Stimulated activated effector memory CD8-positive, alpha-beta T cell treated with anti-CD3 and anti-CD28 coated beads, Interleukin-12 subunit alpha, Interleukin-12 subunit beta, amount 100 ng/mL, for 72 hours (primary cell): ENCODE data around the gene CPT2.
"Not testable (repeated sequence)": the region's sequence is repeated elsewhere in the genome, so short reads cannot be mapped to it uniquely, and the experiment has no call there.

Source experiments
- ATAC-seq: fragments of 150-1000 bp; cut with Tn5 transposase; 2 replicates; pipeline ENCODE4 v1.10.0; 2021
- DNase-seq, 2 donors: peaks; one replicate each; pipeline ENCODE4 v3.0.0; 2021 to 2022; ENCODE audit warnings: low spot score in 2 of 2
- H3K27ac Mint-ChIP-seq: one replicate; pipeline ENCODE4 v1.8.0; 2022; ENCODE audit warnings: mild to moderate bottlenecking, mixed read lengths
- H3K36me3 Mint-ChIP-seq: one replicate; pipeline ENCODE4 v1.8.0; 2022; ENCODE audit warnings: mild to moderate bottlenecking, mixed read lengths
- H3K4me1 Mint-ChIP-seq: one replicate; pipeline ENCODE4 v1.8.0; 2022; ENCODE audit warnings: mixed read lengths
- H3K4me3 Mint-ChIP-seq: one replicate; pipeline ENCODE4 v1.8.0; 2022; ENCODE audit warnings: mild to moderate bottlenecking, mixed read lengths
- H3K9me3 Mint-ChIP-seq: one replicate; pipeline ENCODE4 v1.8.0; 2022; ENCODE audit warnings: mixed read lengths

CPT2 gene

DNA sequence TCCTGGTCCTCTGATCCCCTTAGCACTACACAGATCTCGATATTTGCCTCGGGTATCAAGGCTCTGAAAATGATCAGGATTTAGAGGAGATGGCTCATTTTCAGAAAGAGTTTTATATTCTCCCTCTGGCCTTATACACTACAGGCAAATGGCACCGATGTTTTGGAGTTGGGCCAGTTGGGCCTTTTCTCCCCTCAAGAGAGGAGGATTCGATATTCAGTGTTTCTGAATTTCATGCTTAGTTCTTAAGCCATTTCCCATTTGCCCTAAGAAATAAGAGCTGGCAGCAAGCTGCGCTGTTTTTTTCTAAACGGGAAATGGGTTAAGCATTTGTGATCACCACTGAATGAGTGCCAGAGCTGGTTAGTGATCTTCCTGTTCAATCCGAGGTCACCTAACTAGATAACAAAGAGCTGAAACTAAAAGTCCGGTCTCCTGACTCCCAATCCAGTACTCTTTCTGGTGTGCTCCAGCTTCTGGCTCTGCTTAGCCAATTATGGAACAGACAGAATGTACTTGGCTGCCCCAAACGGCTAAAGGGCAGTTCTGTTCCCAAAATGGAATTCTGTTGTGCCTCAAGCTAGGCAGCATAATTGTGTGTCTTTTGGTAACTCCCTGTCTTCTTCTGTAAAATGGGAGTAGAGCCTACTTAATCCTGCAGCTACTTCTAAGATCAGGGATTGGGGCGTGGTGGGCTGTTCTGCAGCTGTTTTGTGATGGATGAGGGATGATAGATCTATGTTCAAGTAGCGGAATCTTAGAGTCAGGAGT is 1.2 kb upstream of the CPT2 start:
- Mint-ChIP-seq H3K4me1 (peaks cover 24% of the 10 kb centered on the region), H3K36me3 (peaks cover 15% of the 10 kb centered on the region)

DNA sequence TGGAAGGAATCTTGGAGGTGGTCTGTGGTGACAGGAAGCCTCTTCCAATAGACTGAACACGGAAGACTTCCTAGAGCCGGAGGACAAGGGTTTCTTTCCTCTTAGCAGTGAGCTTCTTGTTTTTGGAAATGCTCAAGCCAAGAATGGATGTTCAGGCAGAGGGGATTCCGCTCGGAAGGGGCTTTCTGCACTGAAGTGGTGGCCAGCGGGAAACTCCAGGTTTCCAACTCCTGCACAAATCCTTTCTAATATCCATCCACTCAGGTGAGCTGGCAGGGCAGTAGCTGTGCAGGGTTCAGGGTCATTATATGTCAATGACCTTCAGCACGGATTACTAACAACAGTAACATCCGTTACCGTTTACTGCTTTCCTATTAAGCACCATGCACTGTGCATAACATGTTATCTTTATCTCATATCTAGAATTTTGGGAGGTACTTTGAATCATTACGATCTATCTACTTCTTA is 573 bp upstream of the CPT2 start:
- DNase-seq (no peak), ATAC-seq (peak; percentile 29)
- H3K4me1 Mint-ChIP-seq = peaks cover 24% of the 10 kb centered on the region
- H3K27ac Mint-ChIP-seq = peak overlapping the region; percentile 96
- H3K4me3 Mint-ChIP-seq = peak overlapping the region; percentile 84
- peaks cover 15% of the 10 kb centered on the region for H3K36me3 Mint-ChIP-seq
- no peaks in the 10 kb centered on the region for H3K9me3 Mint-ChIP-seq

More for the DNA sequence above, 1.2 kb upstream of the CPT2 start:
- no peaks in the 10 kb centered on the region for H3K9me3 Mint-ChIP-seq
- DNase-seq (no peak), ATAC-seq (no peak)
- peak overlapping the region; percentile 84 for H3K4me3 Mint-ChIP-seq
- peak overlapping the region; percentile 96 for H3K27ac Mint-ChIP-seq

DNA sequence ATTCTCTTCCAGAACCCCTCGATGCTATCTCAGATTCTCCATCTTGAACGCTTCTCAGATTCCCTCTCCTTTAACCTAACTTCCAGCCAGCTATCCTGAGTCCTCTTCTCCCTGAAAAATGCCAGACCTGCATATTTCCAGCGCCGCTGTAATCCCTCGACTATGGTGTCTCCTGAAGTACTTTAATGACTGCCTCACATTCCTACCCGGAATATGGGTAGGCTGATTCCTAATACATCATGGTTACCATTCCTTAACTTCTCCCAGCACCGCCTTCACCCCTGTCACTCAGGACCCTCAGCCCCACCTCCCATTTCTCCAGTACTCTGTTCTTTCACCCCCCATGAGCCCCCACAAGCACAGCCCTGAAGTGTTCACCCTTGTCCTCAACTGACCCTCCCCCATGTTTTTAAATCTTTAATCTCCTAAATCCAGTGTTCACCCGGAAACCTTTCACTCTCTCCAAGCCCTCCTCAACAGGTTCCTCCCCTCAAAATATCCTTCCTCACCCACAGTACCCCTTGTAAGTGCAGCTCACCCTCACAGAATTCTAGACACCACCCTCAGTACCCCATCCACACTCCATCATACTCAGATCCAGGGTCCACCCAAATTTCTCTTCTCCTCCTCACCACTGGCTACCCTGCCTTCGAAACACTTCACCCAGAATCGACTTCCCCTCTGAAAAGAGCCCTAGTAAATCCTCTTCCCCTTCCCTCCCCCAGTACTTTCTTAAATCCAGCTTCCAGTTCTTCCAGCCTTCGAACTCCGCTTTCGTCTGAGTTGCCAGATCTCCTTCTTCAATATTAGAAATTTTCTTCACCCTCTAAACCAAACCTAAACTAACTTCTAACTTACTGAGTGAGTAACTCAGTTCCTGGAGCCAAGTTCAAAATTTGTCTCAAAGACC is 922 bp downstream of the CPT2 start:
- peaks cover 24% of the 10 kb centered on the region for H3K4me1 Mint-ChIP-seq
- ATAC-seq = no peak
- DNase-seq = no peak
- H3K27ac Mint-ChIP-seq = peak overlapping the region; percentile 96
- no peaks in the 10 kb centered on the region for H3K9me3 Mint-ChIP-seq
- peaks cover 24% of the 10 kb centered on the region for H3K36me3 Mint-ChIP-seq
- peak overlapping the region; percentile 84 for H3K4me3 Mint-ChIP-seq

DNA sequence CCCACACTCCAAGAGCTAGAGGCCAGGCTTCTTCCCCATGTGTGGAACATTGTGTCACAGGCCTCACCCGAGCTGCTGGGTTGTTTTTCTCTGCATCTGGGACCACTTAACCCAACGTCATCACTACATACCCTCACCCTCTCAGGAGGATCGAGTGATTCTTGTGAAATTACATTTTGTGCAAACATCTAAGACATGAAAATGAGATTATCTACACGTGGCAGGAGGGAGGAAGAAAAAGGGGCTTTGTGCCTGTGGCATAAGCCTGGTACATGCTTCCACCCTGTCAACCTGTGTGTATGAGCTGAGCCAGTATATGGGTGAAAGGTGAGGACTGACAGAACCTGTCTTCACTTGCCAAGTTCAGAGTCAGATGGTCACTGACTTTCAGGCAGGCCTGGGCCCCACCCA is 1.6 kb downstream of the CPT2 start:
- Mint-ChIP-seq H3K27ac (peak overlapping the region; percentile 96), H3K4me3 (peak overlapping the region; percentile 84), H3K9me3 (no peaks in the 10 kb centered on the region), H3K4me1 (peaks cover 24% of the 10 kb centered on the region), H3K36me3 (peaks cover 31% of the 10 kb centered on the region)
- ATAC-seq (no peak), DNase-seq (no peak)

DNA sequence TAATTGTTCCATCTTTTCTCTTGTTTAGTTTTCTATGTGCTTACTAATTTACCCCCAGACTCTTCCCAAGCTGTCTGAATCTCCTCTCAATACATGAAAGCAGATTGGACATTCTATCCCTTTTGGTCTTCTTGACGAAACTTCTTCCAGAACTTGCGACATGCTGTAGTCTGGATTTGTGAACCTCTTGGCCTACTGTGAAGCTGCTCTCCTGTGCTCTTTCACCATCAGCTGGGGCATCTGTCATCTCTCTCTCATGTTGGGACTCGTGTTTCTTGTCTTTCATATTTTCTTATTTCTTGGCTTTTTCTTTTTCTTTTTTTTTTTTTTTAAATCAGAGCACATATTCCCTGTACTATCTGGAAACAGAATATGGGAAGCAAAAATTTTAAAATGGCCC is 6.8 kb downstream of the CPT2 start:
- no peak overlapping the region for H3K27ac Mint-ChIP-seq
- no peak for ATAC-seq

DNA sequence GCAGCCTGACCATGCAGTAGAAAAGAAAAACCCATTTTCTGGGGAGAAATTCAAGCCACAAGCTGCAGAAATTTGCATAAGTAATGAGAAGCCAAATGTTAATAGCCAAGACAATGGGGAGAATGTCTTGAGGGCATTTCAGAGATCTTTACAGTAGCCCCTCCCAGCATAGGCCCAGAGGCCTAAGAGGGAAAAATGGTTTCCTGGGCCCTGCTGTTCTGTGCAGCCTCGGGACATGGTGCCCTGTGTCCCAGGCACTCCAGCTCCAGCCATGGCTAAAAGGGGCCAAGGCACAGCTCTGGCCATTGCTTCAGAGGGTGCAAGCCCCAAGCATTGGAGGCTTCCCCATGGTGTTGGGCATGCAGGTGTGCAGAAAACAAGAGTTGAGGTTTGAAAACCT is 8.9 kb downstream of the CPT2 start:
- peaks cover 68% of the 10 kb centered on the region for H3K36me3 Mint-ChIP-seq

More for the DNA sequence above, 6.8 kb downstream of the CPT2 start:
- Mint-ChIP-seq H3K9me3 (peaks cover 5% of the 10 kb centered on the region), H3K4me1 (peaks cover 6% of the 10 kb centered on the region), H3K36me3 (peaks cover 48% of the 10 kb centered on the region), H3K4me3 (no peak overlapping the region)
- DNase-seq = no peak

DNA sequence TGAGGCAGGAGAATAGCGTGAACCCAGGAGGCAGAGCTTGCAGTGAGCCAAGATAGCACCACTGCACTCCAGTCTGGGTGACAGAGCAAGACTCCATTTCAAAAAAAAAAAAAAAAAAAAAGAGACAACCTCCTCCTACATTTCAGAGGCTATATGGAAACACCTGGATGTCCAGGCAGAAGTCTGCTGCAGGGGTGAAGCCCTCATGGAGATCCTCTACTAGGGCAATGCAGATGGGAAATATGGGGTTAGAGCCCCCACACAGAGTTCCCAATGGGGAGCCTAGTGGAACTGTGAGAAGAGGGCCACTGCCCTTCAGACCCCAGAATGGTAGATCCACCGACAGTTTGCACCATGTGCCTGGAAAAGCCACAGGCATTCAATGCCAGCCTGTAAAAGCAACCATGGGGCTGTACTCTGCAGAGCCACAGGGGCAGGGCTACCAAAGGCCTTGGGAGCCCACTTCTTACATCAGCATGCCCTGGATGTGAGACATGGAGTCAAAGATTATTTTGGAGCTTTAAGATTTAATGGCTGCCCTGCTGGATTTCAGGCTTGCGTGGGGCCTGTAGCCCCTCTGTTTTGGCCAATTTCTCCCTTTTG is 9.6 kb downstream of the CPT2 start:
- H3K27ac Mint-ChIP-seq, ATAC-seq, H3K4me3 Mint-ChIP-seq, DNase-seq, H3K9me3 Mint-ChIP-seq, H3K4me1 Mint-ChIP-seq: not testable (repeated sequence)
- H3K36me3 Mint-ChIP-seq = peaks cover 75% of the 10 kb centered on the region

More for the DNA sequence above, 8.9 kb downstream of the CPT2 start:
- DNase-seq, H3K9me3 Mint-ChIP-seq, H3K27ac Mint-ChIP-seq, ATAC-seq, H3K4me1 Mint-ChIP-seq, H3K4me3 Mint-ChIP-seq: not testable (repeated sequence)

DNA sequence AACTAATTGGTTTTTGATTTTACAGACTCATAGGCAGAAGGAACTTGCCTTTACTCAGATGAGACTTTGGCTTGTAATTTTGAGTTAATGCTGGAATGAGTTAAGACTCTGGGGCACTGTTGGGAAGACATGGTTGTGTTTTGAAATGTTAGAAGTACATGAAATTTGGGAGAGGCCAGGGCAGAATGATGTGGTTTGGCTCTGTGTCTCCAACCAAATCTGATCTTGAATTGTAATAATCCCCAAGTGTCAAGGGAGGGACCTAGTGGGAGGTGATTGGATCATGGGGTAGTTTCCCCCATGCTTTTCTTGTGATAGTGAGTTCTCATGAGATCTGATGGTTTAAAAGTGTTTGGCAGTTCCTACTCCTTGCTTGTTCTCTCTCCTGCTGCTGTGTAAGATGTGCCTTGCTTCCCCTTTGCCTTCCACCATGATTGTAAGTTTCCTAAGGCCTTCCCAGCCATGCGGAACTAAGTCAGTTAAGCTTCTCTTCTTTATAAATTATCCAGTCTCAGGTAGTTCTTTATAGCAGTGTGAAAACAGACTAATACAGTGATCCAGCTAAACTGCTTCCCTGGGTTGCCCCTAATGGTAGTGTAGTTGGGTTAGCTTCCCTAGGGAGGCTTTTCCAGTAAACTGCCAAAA is 10.2 kb downstream of the CPT2 start:
- Mint-ChIP-seq H3K4me1 (peaks cover 6% of the 10 kb centered on the region), H3K4me3 (no peak overlapping the region), H3K36me3 (peaks cover 80% of the 10 kb centered on the region), H3K9me3 (peaks cover 5% of the 10 kb centered on the region), H3K27ac (no peak overlapping the region)
- DNase-seq (no peak), ATAC-seq (no peak)

DNA sequence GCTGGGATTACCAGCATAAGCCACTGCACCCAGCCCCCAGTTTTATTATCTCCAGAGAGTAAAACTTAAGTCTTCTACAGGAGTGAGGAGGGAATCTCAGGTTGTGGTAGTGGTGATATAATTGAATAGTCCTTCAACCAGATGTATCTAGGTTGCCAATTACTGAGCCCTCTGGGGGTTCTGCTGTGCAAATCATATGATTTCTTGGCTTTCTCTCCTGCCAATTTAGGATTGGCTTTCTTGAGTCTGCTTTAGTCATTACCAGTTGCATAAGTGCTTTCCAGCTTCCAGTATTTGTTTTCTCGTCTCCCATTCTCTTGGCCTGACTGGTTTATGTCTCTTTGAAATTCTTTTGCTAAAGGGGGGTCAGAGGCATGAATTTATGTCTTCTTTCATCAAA is 11.1 kb downstream of the CPT2 start:
- Mint-ChIP-seq H3K4me1 (peaks cover 6% of the 10 kb centered on the region), H3K27ac (no peak overlapping the region), H3K36me3 (peaks cover 80% of the 10 kb centered on the region), H3K4me3 (no peak overlapping the region), H3K9me3 (peaks cover 5% of the 10 kb centered on the region)
- ATAC-seq (no peak), DNase-seq (no peak)

DNA sequence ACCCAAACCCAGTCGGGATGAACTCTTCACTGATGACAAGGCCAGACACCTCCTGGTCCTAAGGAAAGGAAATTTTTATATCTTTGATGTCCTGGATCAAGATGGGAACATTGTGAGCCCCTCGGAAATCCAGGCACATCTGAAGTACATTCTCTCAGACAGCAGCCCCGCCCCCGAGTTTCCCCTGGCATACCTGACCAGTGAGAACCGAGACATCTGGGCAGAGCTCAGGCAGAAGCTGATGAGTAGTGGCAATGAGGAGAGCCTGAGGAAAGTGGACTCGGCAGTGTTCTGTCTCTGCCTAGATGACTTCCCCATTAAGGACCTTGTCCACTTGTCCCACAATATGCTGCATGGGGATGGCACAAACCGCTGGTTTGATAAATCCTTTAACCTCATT is 13.7 kb downstream of the CPT2 start:
- peaks cover 78% of the 10 kb centered on the region for H3K36me3 Mint-ChIP-seq
- H3K4me1 Mint-ChIP-seq = no peaks in the 10 kb centered on the region
- H3K4me3 Mint-ChIP-seq = no peak overlapping the region
- DNase-seq (no peak), ATAC-seq (no peak)
- peaks cover 5% of the 10 kb centered on the region for H3K9me3 Mint-ChIP-seq
- no peak overlapping the region for H3K27ac Mint-ChIP-seq

DNA sequence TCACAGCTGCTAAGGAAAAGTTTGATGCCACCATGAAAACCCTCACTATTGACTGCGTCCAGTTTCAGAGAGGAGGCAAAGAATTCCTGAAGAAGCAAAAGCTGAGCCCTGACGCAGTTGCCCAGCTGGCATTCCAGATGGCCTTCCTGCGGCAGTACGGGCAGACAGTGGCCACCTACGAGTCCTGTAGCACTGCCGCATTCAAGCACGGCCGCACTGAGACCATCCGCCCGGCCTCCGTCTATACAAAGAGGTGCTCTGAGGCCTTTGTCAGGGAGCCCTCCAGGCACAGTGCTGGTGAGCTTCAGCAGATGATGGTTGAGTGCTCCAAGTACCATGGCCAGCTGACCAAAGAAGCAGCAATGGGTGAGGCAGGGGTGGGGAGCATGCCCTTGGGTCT is 14.3 kb downstream of the CPT2 start:
- Mint-ChIP-seq H3K27ac (no peak overlapping the region), H3K4me3 (no peak overlapping the region), H3K36me3 (peaks cover 73% of the 10 kb centered on the region), H3K9me3 (peaks cover 5% of the 10 kb centered on the region), H3K4me1 (no peaks in the 10 kb centered on the region)
- no peak for ATAC-seq
- DNase-seq = no peak

DNA sequence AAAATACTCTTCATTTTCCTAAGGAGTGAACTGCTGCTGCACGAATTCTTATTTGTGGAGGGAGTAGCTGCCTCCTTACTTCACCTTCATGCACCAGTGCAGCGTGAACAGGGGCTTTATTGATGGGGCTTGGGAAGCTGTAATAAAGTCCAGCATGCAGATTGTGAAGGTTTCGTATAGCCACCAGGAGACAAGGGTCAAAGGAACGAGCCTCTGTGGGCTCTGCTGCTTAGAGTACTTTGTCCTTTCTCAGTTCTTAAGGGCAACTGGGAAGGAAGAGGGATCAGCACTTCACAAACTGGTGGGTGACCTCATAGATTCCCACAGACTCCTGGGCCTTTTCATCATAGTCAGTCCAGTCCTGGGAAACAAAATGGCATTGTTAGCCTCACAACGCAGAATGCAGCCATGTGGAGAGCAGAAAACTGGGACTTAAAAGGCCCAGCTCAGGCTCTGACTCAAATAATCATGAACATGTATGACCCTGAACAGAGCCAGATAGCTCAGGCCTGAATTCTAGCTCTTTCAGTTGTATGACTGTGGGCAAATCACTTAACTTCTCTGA is 17.8 kb downstream of the CPT2 start:
- Mint-ChIP-seq H3K4me1 (peaks cover 8% of the 10 kb centered on the region), H3K27ac (peak overlapping the region; percentile 60), H3K36me3 (peaks cover 65% of the 10 kb centered on the region), H3K9me3 (no peaks in the 10 kb centered on the region), H3K4me3 (no peak overlapping the region)
- no peak for ATAC-seq
- DNase-seq = no peak

DNA sequence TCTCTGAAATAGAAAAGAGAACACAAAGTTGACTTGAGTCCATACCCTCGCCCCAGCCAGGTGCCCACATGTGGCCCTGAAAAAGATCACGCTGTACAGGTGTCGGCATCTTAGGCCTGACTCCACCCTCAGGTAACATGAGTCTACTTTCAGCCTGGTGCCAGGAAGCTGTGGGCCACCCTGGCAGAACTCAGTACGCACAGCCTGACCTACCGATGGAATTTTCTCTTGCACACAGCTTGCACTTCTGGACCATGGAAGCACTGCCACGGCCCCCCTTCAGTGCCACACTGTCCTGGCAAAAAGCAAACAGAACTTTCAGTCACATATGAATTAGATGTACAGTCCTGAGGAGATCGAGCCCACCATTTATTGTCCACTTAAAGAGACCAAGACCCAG is 21.6 kb downstream of the CPT2 start:
- H3K27ac Mint-ChIP-seq = peak overlapping the region; percentile 97
- peaks cover 15% of the 10 kb centered on the region for H3K4me1 Mint-ChIP-seq
- DNase-seq = no peak
- peak overlapping the region; percentile 85 for H3K4me3 Mint-ChIP-seq
- ATAC-seq = no peak
- H3K9me3 Mint-ChIP-seq = no peaks in the 10 kb centered on the region
- H3K36me3 Mint-ChIP-seq = peaks cover 41% of the 10 kb centered on the region

DNA sequence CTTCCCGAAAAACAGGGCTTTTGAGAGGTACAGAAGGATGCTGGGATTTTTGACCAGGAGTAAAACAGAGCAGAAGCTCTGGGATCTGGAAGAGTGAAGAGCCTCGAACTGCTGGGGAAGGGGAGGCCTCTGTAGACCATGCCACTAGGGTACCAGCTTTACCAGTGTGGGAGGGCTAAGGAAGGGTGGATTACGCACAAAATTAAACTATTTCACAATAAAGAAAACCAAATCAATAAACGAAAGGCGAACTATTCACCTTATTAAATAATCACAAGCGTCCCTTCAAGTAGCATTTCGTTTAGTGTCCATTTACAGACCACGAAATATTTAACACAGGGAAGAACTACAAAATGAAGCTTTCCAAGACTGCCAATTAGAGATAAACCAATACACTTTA is 23.1 kb downstream of the CPT2 start:
- Mint-ChIP-seq H3K27ac (peak overlapping the region; percentile 97), H3K36me3 (peaks cover 26% of the 10 kb centered on the region), H3K4me1 (peaks cover 15% of the 10 kb centered on the region), H3K9me3 (no peaks in the 10 kb centered on the region), H3K4me3 (peak overlapping the region; percentile 85)
- DNase-seq = no peak
- no peak for ATAC-seq
